ENCODE results near the gene NHLRC4.

DNA sequence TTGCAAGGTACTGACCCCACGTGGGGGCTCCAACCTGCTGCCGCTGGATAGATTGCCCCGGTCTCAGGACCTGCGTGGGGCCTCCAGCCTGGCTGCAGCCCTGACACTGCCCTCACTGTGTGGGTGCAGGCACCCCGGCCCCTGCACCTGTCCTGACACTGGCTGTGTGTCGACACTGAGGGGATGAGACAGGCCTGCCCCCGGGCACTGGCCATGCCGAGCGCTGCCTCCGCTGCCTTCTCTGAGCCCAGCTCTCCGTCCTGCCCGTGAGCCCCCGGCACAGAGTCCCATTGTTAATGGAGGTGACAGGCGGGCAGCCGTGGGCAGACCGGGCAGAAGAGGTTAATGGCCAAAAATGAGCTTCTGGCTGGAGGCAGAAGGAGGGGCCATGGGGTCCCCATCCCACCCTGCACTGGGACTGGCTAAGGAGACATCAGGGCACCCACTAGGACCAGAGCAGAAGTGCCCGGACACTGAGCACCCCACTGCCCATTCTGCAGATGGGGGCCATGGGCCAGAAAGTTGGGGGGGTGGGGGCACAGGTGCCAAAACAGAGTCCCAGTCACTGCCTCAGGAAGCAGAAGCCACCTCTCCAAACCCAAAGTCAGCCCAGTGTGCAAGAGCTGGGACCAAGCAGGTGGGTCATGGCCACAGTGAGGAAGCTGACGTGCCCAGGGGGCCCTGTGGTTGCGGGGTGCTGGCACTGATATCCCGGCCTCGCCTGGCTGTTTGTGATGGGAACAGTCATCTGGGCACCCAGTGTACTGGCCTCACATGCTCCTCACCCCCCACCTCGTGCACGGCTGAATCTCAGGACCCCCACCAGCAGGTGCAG lies 9.1 kb upstream of the NHLRC4 start:
- TF ChIP-seq, protein P1, sequence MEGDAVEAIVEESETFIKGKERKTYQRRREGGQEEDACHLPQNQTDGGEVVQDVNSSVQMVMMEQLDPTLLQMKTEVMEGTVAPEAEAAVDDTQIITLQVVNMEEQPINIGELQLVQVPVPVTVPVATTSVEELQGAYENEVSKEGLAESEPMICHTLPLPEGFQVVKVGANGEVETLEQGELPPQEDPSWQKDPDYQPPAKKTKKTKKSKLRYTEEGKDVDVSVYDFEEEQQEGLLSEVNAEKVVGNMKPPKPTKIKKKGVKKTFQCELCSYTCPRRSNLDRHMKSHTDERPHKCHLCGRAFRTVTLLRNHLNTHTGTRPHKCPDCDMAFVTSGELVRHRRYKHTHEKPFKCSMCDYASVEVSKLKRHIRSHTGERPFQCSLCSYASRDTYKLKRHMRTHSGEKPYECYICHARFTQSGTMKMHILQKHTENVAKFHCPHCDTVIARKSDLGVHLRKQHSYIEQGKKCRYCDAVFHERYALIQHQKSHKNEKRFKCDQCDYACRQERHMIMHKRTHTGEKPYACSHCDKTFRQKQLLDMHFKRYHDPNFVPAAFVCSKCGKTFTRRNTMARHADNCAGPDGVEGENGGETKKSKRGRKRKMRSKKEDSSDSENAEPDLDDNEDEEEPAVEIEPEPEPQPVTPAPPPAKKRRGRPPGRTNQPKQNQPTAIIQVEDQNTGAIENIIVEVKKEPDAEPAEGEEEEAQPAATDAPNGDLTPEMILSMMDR (conservative IDR thresholded peaks at IDR 0.05; ENCODE audit: low read depth, low read length) = no peak
- TF ChIP-seq EZH2phosphoT487 (IDR thresholded peaks at IDR 0.05; ENCODE audit: borderline replicate concordance, low read length) (no peak), EZH2 (IDR thresholded peaks at IDR 0.05; ENCODE audit: low read length, unreplicated experiment) (no peak)

Measured in PC-3 (cell line).